GM19025 (cell line): ENCODE data around the gene MUC12.

ENCODE experiments used
- ATAC-seq: cut with Tn5 transposase; IDR thresholded peaks from one replicate; pipeline ENCODE4 v1.9.1; 2021; ENCODE audit warnings: mild to moderate bottlenecking, low read depth, moderate library complexity; ENCODE audit not compliant: unreplicated experiment

The MUC12 gene

GRCh38 chr7:100951888-100952560 is 17.3 kb upstream of the MUC12 start:
- no peak for ATAC-seq

- ATAC-seq, result no peak
Measured at GRCh38 chr7:100952641-100953040, 16.7 kb upstream of the MUC12 start.

GRCh38 chr7:100957832-100958421 is 11.4 kb upstream of the MUC12 start:
- no peak for ATAC-seq

GRCh38 chr7:100959894-100960293 is 9.5 kb upstream of the MUC12 start:
- no peak for ATAC-seq

- ATAC-seq, result no peak
Measured at GRCh38 chr7:100962537-100962936, 6.8 kb upstream of the MUC12 start.

GRCh38 chr7:100963386-100963785 is 6.0 kb upstream of the MUC12 start:
- ATAC-seq, result no peak

- ATAC-seq, result no peak
Measured at GRCh38 chr7:100963874-100964273, 5.5 kb upstream of the MUC12 start.

- no peak for ATAC-seq
Measured at GRCh38 chr7:100964630-100965029, 4.7 kb upstream of the MUC12 start.

GRCh38 chr7:100965045-100965722 is 4.2 kb upstream of the MUC12 start:
- ATAC-seq, result no peak

- no peak for ATAC-seq
Measured at GRCh38 chr7:100965723-100966541, 3.4 kb upstream of the MUC12 start.

GRCh38 chr7:100966542-100967291 is 2.6 kb upstream of the MUC12 start:
- no peak for ATAC-seq

- no peak for ATAC-seq
Measured at GRCh38 chr7:100967292-100967863, 2.0 kb upstream of the MUC12 start.

GRCh38 chr7:100968031-100968430 is 1.3 kb upstream of the MUC12 start:
- ATAC-seq, result no peak

GRCh38 chr7:100968650-100969049 is 715 bp upstream of the MUC12 start:
- ATAC-seq, result no peak

GRCh38 chr7:100971111-100972001 is 2.0 kb downstream of the MUC12 start:
- ATAC-seq, result no peak

- no peak for ATAC-seq
Measured at GRCh38 chr7:100972002-100972347, 2.6 kb downstream of the MUC12 start.

GRCh38 chr7:100974021-100974420 is 4.7 kb downstream of the MUC12 start:
- no peak for ATAC-seq

GRCh38 chr7:100975371-100975821 is 6.0 kb downstream of the MUC12 start:
- no peak for ATAC-seq

- no peak for ATAC-seq
Measured at GRCh38 chr7:100978300-100978699, 8.9 kb downstream of the MUC12 start.
